Neural progenitor cell (in vitro differentiated cells): ENCODE measurements around the gene DRGX. TPM values are rescaled to one million over a fixed set of nuclear protein-coding genes. Genes with fewer than 3 reads are reported as not detected.

Experiments used
- DNase-seq: peaks from one replicate; pipeline ENCODE4 v3.0.0-alpha.2; 2016; ENCODE audit warnings: low spot score
- H2AFZ ChIP-seq: fragments of 200-600 bp; sonication (generic); replicated peaks from 2 replicates; pipeline ENCODE4 v1.6.1; 2016; ENCODE audit warnings: antibody characterized with exemption
- H3F3A ChIP-seq: fragments of 200-600 bp; sonication (generic); 2 replicates; pipeline ENCODE4 v1.6.1; 2016; ENCODE audit warnings: antibody characterized with exemption, low read depth
- H3K27ac ChIP-seq: fragments of 200-600 bp; sonication (generic); 2 replicates; pipeline ENCODE4 v1.5.1; 2016; ENCODE audit warnings: mild to moderate bottlenecking
- H3K27me3 ChIP-seq: fragments of 200-600 bp; sonication (generic); 2 replicates; pipeline ENCODE4 v1.6.1; 2016; ENCODE audit warnings: mild to moderate bottlenecking, moderate library complexity
- H3K36me3 ChIP-seq: fragments of 200-600 bp; sonication (generic); 2 replicates; pipeline ENCODE4 v1.5.1; 2016
- H3K4me1 ChIP-seq: fragments of 200-600 bp; sonication (generic); 2 replicates; pipeline ENCODE4 v1.6.1; 2016; ENCODE audit warnings: mixed run types
- H3K4me2 ChIP-seq: fragments of 200-600 bp; sonication (generic); 2 replicates; pipeline ENCODE4 v1.6.1; 2016
- H3K4me3 ChIP-seq: fragments of 200-600 bp; sonication (generic); 2 replicates; pipeline ENCODE4 v1.5.1; 2016
- H3K79me2 ChIP-seq: fragments of 200-600 bp; sonication (generic); 2 replicates; pipeline ENCODE4 v1.6.1; 2016; ENCODE audit warnings: low read depth
- H3K9ac ChIP-seq: fragments of 200-600 bp; sonication (generic); 2 replicates; pipeline ENCODE4 v1.6.1; 2016
- H3K9me3 ChIP-seq: fragments of 200-600 bp; sonication (generic); 2 replicates; pipeline ENCODE4 v1.5.1; 2016; ENCODE audit warnings: low read depth
- H4K20me1 ChIP-seq: fragments of 200-600 bp; sonication (generic); 2 replicates; pipeline ENCODE4 v1.6.1; 2016; ENCODE audit warnings: low read depth
- H3K27ac Mint-ChIP-seq: 3 replicates; pipeline ENCODE4 v1.8.0; 2021; ENCODE audit warnings: mixed read lengths
- H3K27me3 Mint-ChIP-seq: 2 replicates; pipeline ENCODE4 v1.8.0; 2022; ENCODE audit warnings: low read depth, mild to moderate bottlenecking, inconsistent platforms, moderate library complexity, mixed read lengths; ENCODE audit not compliant: insufficient read depth
- H3K36me3 Mint-ChIP-seq: 3 replicates; pipeline ENCODE4 v1.8.0; 2021; ENCODE audit warnings: mixed read lengths
- H3K4me1 Mint-ChIP-seq: 3 replicates; pipeline ENCODE4 v1.8.0; 2021; ENCODE audit warnings: mixed read lengths
- H3K4me3 Mint-ChIP-seq: 3 replicates; pipeline ENCODE4 v1.8.0; 2021; ENCODE audit warnings: mild to moderate bottlenecking, moderate library complexity, mixed read lengths
- H3K9me3 Mint-ChIP-seq: 3 replicates; pipeline ENCODE4 v1.8.0; 2020; ENCODE audit warnings: mixed read lengths
- EZH2 ChIP-seq: fragments of 200-600 bp; sonication (generic); IDR thresholded peaks from 2 replicates; pipeline ENCODE4 v1.6.1; 2017; ENCODE audit warnings: antibody characterized with exemption, mild to moderate bottlenecking, moderate library complexity
- EZH2phosphoT487 ChIP-seq: fragments of 200-600 bp; sonication (generic); IDR thresholded peaks from 2 replicates; pipeline ENCODE4 v1.6.1; 2017; ENCODE audit warnings: antibody characterized with exemption
- total RNA-seq: library from RNA; depleted of rRNA; stranded (reverse); fragments of >200 nt; gene quantifications from 2 replicates; pipeline ENCODE4 v1.2.3, GENCODE V29; 2015; ENCODE audit warnings: low replicate concordance
- TF ChIP-seq, protein P1 (sequence below): fragments of 200-600 bp; sonication (generic); IDR thresholded peaks from 2 replicates; pipeline ENCODE4 v1.5.1; 2017; ENCODE audit warnings: antibody characterized with exemption, mild to moderate bottlenecking

Gene DRGX
- total RNA-seq, 1 donor from 2014 or later = not detected

- no peak overlapping the region for H3K4me2 ChIP-seq
- H3K9me3 ChIP-seq = no peaks in the 10 kb centered on the region
- H3F3A ChIP-seq = no peaks in the 10 kb centered on the region
- no peaks in the 10 kb centered on the region for H3K4me1 ChIP-seq
- TF ChIP-seq, protein P1, sequence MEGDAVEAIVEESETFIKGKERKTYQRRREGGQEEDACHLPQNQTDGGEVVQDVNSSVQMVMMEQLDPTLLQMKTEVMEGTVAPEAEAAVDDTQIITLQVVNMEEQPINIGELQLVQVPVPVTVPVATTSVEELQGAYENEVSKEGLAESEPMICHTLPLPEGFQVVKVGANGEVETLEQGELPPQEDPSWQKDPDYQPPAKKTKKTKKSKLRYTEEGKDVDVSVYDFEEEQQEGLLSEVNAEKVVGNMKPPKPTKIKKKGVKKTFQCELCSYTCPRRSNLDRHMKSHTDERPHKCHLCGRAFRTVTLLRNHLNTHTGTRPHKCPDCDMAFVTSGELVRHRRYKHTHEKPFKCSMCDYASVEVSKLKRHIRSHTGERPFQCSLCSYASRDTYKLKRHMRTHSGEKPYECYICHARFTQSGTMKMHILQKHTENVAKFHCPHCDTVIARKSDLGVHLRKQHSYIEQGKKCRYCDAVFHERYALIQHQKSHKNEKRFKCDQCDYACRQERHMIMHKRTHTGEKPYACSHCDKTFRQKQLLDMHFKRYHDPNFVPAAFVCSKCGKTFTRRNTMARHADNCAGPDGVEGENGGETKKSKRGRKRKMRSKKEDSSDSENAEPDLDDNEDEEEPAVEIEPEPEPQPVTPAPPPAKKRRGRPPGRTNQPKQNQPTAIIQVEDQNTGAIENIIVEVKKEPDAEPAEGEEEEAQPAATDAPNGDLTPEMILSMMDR = no peak
- TF ChIP-seq EZH2 (no peak), EZH2phosphoT487 (no peak)
- H3K36me3 ChIP-seq = no peaks in the 10 kb centered on the region
- no peaks in the 10 kb centered on the region for H3K36me3 Mint-ChIP-seq
- peaks cover 19% of the 10 kb centered on the region for H3K27me3 Mint-ChIP-seq
- H2AFZ ChIP-seq = no peak overlapping the region
- H3K79me2 ChIP-seq = no peaks in the 10 kb centered on the region
- H3K27ac ChIP-seq = no peak overlapping the region
- DNase-seq = no peak
- no peak overlapping the region for H3K9ac ChIP-seq
- no peak overlapping the region for H3K4me3 ChIP-seq
- no peak overlapping the region for H3K27ac Mint-ChIP-seq
- H3K9me3 Mint-ChIP-seq = no peaks in the 10 kb centered on the region
- peaks cover 15% of the 10 kb centered on the region for H3K27me3 ChIP-seq
- no peaks in the 10 kb centered on the region for H4K20me1 ChIP-seq
- no peak overlapping the region for H3K4me3 Mint-ChIP-seq
- H3K4me1 Mint-ChIP-seq = no peaks in the 10 kb centered on the region
Observed at GRCh38 chr10:49384268-49384953, 11.5 kb downstream of the DRGX start.

DNA sequence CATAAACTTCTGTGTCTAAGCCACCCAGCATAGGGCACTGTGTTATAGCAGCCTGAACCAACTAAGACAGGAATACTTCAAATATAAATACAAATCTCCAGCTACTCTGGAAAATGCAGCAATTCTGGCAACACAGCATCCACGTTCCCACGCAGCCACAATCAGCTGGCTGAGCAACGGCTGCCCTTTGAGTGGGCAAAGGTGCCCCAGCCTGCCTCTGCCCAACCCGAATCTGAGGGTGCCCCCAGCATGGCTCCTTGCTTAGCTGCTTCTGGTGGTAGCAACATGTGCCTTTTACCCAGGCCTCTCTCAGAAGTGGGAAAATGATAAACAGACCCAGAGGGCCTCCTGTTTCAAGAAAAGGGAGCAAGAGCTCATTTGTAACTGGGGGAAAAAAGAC lies 12.0 kb downstream of the DRGX start:
- Histone ChIP-seq H3K27me3 (peaks cover 9% of the 10 kb centered on the region), H3F3A (no peaks in the 10 kb centered on the region), H3K4me2 (no peak overlapping the region), H3K4me1 (no peaks in the 10 kb centered on the region), H4K20me1 (no peaks in the 10 kb centered on the region), H3K79me2 (no peaks in the 10 kb centered on the region), H3K4me3 (no peak overlapping the region), H3K27ac (no peak overlapping the region), H3K36me3 (no peaks in the 10 kb centered on the region), H2AFZ (no peak overlapping the region), H3K9ac (no peak overlapping the region), H3K9me3 (no peaks in the 10 kb centered on the region)
- H3K27me3 Mint-ChIP-seq = peaks cover 16% of the 10 kb centered on the region
- TF ChIP-seq EZH2phosphoT487 (no peak), EZH2 (no peak)
- TF ChIP-seq, protein P1 = no peak
- H3K4me1 Mint-ChIP-seq = no peaks in the 10 kb centered on the region
- no peaks in the 10 kb centered on the region for H3K9me3 Mint-ChIP-seq
- DNase-seq = no peak
- H3K4me3 Mint-ChIP-seq = no peak overlapping the region
- no peak overlapping the region for H3K27ac Mint-ChIP-seq
- H3K36me3 Mint-ChIP-seq = no peaks in the 10 kb centered on the region

DNA sequence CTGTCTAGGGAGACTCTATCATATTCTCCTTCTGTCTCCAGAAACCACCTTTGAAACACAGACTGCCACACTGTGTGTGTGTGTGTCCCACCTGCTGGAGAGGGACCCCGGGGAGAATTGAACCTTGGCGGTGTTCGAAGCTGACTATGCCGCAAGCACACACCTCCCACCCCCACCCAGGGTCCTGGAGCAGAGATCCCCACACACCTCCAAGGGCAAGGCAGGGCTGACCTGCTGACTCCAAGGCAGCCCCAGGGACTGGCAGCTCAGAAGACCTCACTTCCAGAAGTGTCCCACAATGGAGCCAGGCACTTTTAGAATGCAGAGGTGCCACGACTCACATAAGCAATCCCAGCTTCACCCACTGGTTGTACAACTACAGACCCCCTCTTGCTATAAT lies 13.1 kb downstream of the DRGX start:
- no peaks in the 10 kb centered on the region for H3K79me2 ChIP-seq
- H3K4me1 ChIP-seq = no peaks in the 10 kb centered on the region
- no peaks in the 10 kb centered on the region for H4K20me1 ChIP-seq
- Mint-ChIP-seq H3K27me3 (peaks cover 12% of the 10 kb centered on the region), H3K9me3 (no peaks in the 10 kb centered on the region), H3K4me3 (no peak overlapping the region), H3K4me1 (no peaks in the 10 kb centered on the region), H3K27ac (no peak overlapping the region), H3K36me3 (no peaks in the 10 kb centered on the region)
- DNase-seq = no peak
- H3K27ac ChIP-seq = no peak overlapping the region
- H3K9me3 ChIP-seq = no peaks in the 10 kb centered on the region
- H3K36me3 ChIP-seq = no peaks in the 10 kb centered on the region
- no peaks in the 10 kb centered on the region for H3K27me3 ChIP-seq
- H3K4me2 ChIP-seq = no peak overlapping the region
- no peaks in the 10 kb centered on the region for H3F3A ChIP-seq
- H3K9ac ChIP-seq = no peak overlapping the region
- H2AFZ ChIP-seq = no peak overlapping the region
- H3K4me3 ChIP-seq = no peak overlapping the region
- TF ChIP-seq EZH2 (no peak), EZH2phosphoT487 (no peak)
- TF ChIP-seq, protein P1 = no peak
